Right lung (tissue), 10 donors: ENCODE data around the gene TNIK. TPM values are rescaled to one million over a fixed set of nuclear protein-coding genes. Genes with fewer than 3 reads are reported as not detected.
A peak's percentile ranks its signal among the peaks of the same experiment; 100 is the strongest.

Experiments used
- DNase-seq, 2 donors: peaks; one replicate each; pipeline ENCODE4 v3.0.0-alpha.2; 2013
- long read RNA-seq, 8 donors: transcript quantifications; one replicate each; lab custom pipeline, GENCODE V29; 2026
- polyA plus RNA-seq, 5 donors: library from polyadenylated mRNA; unstranded; fragments of 120-200 nt; gene quantifications; one replicate each; pipeline versions ENCODE4 v1.2.1 to v1.2.3, GENCODE V29; 2013; ENCODE audit warnings: inconsistent platforms in 1 of 5, low replicate concordance in 1 of 5; ENCODE audit not compliant: insufficient read length in 5 of 5, insufficient read depth in 1 of 5

Gene TNIK
- 10 to 100 TPM; 11.5 to 21.1 (median 16.2) TPM for polyA plus RNA-seq
- long read RNA-seq, donor 1, partial matches to known transcripts = 0 of 1 reads
- long read RNA-seq, donor 1, other reads (novel, unspliced or antisense) = 0 of 1 reads
- long read RNA-seq, donor 2 = 0 reads
- long read RNA-seq, donor 3, partial matches to known transcripts = 0 of 1 reads
- long read RNA-seq, donor 3, other reads (novel, unspliced or antisense) = 0 of 1 reads
- long read RNA-seq, donor 4, partial matches to known transcripts = 0 of 2 reads
- long read RNA-seq, donor 4, other reads (novel, unspliced or antisense) = 0 of 2 reads
- long read RNA-seq, donor 5 = 0 reads
- long read RNA-seq, donor 6 = 0 reads
- long read RNA-seq, donor 7 = 0 reads
- long read RNA-seq, donor 8 = 0 reads

DNA sequence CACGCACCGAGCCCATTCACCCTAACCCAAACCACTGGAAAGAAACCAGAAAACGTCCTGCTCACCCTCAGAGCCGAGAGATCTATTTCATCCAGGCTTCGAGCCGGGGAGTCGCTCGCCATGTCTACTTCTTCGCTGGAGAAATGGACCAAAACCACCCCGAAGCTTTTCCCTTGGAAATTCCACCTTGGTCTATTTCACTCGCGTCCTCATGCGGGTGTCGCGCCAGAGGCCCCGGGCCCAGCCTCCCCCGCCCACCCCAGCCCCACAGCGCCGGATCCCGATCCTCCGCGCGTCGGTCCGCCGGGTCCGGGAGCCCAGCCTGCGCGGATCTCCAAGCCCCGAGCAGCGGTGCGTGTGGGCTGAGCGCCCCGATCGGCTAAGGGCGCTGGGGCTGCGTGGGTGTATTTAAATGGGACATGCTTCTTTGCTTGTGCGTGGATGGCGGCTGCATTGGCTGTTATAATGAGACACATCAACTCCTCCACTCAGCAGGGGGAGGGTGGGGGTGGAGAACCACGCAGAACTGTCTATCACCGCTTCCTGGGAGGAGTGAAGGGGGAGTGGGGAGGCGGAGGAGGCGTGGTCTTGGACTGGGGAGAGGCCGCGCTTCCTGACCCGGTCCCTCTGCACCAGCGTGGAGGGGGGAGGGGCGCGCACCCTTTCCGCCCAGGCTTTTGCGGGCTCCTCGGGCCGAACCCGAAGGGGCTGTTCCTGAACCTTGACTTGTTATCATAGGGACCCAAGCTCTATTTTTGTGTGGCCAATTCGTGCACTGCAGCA lies at the start of gene TNIK:
Gene TNIK (minus strand): TSS at position 464 of the 783 bp plus-strand sequence. CDS start 342 bp downstream, at position 122.
- DNase-seq = peak; percentile 84 to 85

- DNase-seq = no peak
These were observed 48.5 kb upstream of the TNIK start for GRCh38 chr3:171508676-171509075.

DNA sequence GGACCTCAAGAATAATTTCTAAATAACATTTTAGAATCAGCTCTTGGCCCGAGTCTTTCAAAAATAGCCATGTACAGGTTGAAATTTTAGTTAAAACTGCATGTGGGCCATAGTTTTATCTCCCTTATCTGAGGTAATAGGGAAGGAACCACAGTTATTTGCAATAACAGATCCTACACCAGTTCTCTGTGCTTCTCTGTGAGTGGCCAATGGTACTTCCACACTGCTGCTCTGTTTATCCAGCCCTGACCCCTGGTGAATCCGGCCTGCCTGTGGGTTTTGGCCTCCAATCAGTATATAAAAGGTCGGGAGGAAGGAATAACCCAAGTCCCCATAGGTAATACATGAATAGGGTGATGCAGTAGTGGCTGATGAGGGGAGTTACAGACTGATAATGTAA lies 48.0 kb upstream of the TNIK start:
- no peak for DNase-seq

DNA sequence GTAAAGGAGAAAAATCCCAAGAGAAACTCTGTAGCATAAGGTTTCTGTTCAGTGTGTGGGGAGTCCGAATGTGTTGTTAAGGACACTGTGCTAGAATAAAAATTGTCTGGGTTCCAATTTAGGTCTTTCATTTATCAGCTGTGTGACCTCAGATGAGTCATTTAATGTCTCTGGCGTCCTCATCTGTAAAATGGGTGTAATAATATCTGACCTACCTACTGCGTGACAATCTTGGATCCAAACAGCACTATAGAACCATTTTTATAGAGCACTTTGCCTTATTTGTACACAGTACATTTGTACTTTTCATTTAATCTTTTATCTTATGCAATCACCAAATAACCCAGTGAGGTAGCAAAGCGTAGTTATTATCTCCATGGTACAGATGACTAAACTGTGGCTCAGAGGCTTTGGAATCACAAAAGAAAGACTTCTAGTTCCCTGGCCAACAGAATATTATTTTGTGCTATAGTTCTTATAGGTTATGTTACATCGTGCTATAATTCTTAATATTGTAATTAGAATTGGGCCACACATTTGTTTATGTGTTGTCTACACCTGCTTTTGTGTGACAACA lies 46.6 kb upstream of the TNIK start:
- DNase-seq = no peak

DNA sequence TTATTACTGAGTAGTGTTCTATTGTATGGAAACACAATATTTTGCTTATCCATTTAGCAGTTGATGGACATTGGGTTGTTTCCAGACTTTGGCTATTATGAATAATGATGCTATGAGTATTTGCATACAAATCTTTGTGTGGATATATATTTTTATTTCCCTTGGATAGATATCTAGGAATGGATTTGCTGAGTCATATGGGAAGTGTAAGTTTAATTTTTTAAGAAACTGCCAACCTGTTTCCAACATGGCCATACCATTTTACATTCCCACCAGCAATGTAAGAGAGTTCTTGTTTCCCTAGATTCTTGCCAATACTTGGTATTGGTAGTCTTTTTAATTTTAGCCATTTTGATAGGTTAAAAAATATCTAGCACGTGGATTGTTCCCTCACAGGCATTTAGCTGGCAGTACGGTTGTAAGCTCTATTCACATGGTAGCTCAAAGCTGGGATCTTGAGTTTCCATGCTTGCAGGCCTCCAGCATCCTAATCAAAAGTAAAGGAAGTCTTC lies 45.7 kb upstream of the TNIK start:
- DNase-seq = no peak

- no peak for DNase-seq
These were observed 44.2 kb upstream of the TNIK start for GRCh38 chr3:171504376-171504775.

- DNase-seq = no peak
These were observed 43.6 kb upstream of the TNIK start for GRCh38 chr3:171503817-171504216.

GRCh38 chr3:171498921-171499320 lies 38.7 kb upstream of the TNIK start:
- no peak for DNase-seq

DNA sequence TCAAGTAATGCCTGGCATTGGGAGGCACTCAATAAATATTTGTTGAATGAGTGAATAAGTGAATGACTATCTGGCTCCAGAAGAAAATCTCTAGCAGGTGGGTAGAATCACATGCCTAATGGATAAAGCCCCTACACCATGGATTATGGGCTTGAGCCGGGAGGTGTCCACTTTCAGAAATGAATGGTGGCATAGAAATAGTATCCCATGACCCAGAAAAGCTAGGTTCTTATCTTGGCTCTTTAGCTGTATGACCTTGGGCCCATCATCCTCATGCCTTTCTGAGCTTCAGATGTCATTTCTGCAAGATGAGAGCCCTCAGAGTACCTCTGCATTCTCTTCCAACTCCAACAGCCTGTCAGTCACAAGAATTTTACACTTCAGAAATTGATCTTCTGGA lies 37.3 kb upstream of the TNIK start:
- no peak for DNase-seq

DNA sequence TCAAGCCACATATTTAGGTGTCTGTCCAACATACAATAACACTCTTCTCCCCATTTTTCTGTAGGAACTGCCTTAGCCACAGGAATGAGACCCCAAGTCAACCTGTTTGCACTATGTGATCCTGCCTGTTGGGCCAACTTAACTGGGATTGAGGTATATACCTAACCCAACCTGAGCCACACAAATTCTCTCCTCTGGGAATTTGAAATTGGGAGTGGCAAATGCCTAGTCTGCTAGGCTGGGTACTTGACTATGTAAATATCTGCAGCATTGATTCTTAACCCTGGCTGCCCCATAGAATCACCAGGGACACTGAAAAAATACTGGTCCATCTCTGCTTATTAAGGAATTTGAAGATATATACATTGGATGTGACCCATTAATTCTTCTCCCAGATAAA lies 35.2 kb upstream of the TNIK start:
- DNase-seq = no peak

- DNase-seq = no peak
These were observed 34.4 kb upstream of the TNIK start for GRCh38 chr3:171494457-171495109.

GRCh38 chr3:171491361-171491760 lies 31.2 kb upstream of the TNIK start:
- no peak for DNase-seq

- no peak for DNase-seq
These were observed 30.7 kb upstream of the TNIK start for GRCh38 chr3:171490901-171491300.

- no peak for DNase-seq
These were observed 29.1 kb upstream of the TNIK start for GRCh38 chr3:171489348-171489747.

- no peak for DNase-seq
These were observed 28.3 kb upstream of the TNIK start for GRCh38 chr3:171488479-171488878.

GRCh38 chr3:171487382-171487781 lies 27.2 kb upstream of the TNIK start:
- DNase-seq = no peak

- DNase-seq = no peak
These were observed 25.1 kb upstream of the TNIK start for GRCh38 chr3:171485338-171485737.

- no peak for DNase-seq
These were observed 20.8 kb upstream of the TNIK start for GRCh38 chr3:171481011-171481410.

DNA sequence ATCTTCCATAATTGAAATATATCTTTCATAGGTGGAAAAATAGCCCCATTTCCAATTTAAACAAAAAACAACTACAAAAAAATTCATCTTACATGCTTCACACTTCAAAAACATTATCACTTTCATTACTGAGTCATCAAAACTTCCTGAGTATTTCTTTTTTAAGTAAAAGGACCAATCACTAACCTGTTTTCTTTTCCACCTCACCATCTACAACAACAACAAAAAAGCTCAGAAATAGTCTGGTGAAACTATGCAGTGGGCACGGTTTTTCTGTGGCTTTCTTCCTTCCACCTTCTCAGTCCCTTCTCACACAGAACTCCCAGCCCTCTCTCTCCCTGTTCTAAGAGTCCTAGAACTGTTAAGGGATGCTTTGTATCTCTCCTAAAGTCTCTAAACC lies 20.3 kb upstream of the TNIK start:
- DNase-seq = no peak

DNA sequence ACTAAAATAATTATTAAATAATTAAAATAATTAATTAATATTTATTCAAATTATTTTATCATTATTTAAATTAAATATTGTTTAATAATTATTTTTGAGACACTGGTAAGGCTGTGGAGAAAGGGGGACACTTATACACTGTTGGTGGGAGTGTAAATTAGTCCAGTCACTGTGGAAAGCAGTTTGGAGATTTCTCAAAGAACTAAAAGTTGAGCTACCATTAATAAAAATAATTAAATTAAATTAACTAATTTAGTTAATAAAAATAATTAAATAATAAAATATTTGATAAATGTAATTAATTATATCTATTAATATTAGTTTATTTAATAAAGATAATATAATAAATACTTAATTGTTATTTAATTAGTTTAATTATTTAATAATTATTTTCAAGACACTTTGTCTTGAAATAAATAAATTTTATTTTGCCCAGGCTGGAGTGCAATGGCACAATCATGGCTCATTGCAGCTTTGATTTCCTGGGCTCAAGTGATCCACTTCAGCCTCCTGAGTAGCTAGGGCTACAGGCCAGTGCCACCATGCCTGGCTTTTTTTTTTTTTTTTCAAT lies 16.4 kb upstream of the TNIK start:
- DNase-seq = no peak

DNA sequence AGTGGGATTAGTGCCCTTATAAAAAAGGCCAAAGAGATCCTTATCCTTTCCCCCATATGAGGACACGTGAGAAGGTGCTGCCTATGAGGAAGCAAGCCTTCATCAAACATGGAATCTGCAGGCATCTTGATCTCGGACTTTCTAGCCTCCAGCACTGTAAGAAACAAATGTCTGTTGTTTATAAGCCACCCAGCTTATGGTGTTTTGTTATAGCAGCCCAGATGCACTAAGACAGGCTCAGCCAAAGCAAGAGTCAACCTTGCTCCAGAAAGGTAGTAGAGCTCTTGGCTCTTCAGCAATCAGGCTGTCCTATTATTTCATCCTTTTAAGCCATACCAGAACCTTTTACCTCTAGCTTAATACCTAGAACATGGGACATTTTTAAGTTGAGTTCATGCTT lies 12.3 kb upstream of the TNIK start:
- no peak for DNase-seq
